22Rv1 (cell line): Measurements from ENCODE around the gene COL6A2.

ENCODE experiments used
- ZFX ChIP-seq: fragments of 450-650 bp; IDR thresholded peaks from 2 replicates; pipeline ENCODE4 v1.6.1; 2017; ENCODE audit warnings: antibody characterized with exemption, borderline replicate concordance
- TF ChIP-seq, protein P1 (sequence below): fragments of 450-650 bp; IDR thresholded peaks from 2 replicates; pipeline ENCODE4 v1.5.1; 2017; ENCODE audit warnings: mild to moderate bottlenecking

DNA sequence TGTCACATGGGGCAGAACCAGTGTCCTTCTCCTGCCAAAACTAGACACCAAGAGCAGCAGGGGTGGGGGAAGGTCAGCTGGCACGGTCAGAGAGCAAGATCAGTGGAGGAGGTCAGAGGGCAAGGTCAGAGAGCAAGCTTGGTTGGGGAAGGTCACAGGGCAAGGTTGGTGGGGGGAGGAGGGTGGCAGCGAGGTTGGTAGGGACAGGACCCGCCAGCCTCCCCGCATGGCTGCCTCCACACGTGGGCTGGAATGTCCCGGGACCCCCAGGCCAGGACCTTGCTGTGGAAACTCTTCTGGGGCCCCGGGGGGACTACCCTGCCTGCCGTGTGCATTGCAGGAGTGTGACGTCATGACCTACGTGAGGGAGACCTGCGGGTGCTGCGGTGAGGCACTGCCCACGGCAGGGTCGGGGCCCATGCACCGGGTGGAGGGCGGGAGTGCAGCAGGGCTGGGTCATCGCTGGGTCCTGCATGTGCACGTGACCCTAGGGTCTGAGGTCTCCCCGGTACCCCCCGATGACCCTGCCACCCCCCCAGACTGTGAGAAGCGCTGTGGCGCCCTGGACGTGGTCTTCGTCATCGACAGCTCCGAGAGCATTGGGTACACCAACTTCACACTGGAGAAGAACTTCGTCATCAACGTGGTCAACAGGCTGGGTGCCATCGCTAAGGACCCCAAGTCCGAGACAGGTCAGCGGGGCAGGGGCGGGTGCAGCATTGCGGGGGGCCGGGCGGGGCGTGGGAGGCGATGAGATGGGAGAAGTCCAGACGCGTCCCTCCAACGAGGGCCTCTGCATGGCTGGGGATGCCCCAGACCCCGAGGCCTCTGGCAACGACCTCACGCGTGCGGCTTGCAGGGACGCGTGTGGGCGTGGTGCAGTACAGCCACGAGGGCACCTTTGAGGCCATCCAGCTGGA, 27.3 kb downstream of the COL6A2 start:
- TF ChIP-seq, protein P1, sequence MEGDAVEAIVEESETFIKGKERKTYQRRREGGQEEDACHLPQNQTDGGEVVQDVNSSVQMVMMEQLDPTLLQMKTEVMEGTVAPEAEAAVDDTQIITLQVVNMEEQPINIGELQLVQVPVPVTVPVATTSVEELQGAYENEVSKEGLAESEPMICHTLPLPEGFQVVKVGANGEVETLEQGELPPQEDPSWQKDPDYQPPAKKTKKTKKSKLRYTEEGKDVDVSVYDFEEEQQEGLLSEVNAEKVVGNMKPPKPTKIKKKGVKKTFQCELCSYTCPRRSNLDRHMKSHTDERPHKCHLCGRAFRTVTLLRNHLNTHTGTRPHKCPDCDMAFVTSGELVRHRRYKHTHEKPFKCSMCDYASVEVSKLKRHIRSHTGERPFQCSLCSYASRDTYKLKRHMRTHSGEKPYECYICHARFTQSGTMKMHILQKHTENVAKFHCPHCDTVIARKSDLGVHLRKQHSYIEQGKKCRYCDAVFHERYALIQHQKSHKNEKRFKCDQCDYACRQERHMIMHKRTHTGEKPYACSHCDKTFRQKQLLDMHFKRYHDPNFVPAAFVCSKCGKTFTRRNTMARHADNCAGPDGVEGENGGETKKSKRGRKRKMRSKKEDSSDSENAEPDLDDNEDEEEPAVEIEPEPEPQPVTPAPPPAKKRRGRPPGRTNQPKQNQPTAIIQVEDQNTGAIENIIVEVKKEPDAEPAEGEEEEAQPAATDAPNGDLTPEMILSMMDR, result no peak
- TF ChIP-seq ZFX, result no peak
